Tibial artery (tissue), 4 donors: ENCODE results near the gene TMEM37.
A peak's percentile ranks its signal among the peaks of the same experiment; 100 is the strongest.

ENCODE experiments used
- DNase-seq, 2 donors: peaks; one replicate each; pipeline ENCODE4 v3.0.0-alpha.2; 2019
- H3K27ac ChIP-seq, 2 donors: fragments of 200-600 bp; sonication (generic) in 1 of 2; 1 replicate in 1 of 2; 2 replicates in 1 of 2; pipeline ENCODE4 v1.5.1; 2018 to 2019; ENCODE audit warnings: mild to moderate bottlenecking in 1 of 2
- H3K27me3 ChIP-seq, 2 donors: fragments of 200-600 bp; sonication (generic) in 1 of 2; one replicate each; pipeline versions ENCODE4 v1.5.1 to v1.6.0; 2016 to 2019
- H3K36me3 ChIP-seq, 3 donors: fragments of 200-600 bp; sonication (generic) in 2 of 3; one replicate each; pipeline ENCODE4 v1.5.1; 2016 to 2019; ENCODE audit warnings: mild to moderate bottlenecking in 2 of 3
- H3K4me1 ChIP-seq, 4 donors: fragments of 200-600 bp; sonication (generic) in 2 of 4; 1 replicate in 3 of 4; 2 replicates in 1 of 4; pipeline ENCODE4 v1.5.1; 2016 to 2019
- H3K4me3 ChIP-seq, 2 donors: fragments of 200-600 bp; sonication (generic) in 1 of 2; 1 replicate in 1 of 2; 2 replicates in 1 of 2; pipeline ENCODE4 v1.5.1; 2018 to 2019; ENCODE audit warnings: mild to moderate bottlenecking in 2 of 2
- H3K9me3 ChIP-seq, 3 donors: fragments of 200-600 bp; sonication (generic) in 1 of 3; one replicate each; pipeline ENCODE4 v1.5.1; 2016 to 2019
- intact Hi-C: fragments of 100-400 bp; cut with DNase I; formaldehyde crosslinking; loops from one replicate; pipeline ENCODE4 v1.15.0; 2023; ENCODE audit warnings: low total_unique reads
- TF ChIP-seq, protein P1 (sequence below), 2 experiments: fragments of 200-600 bp in 1 of 2; fragments of 450-650 bp in 1 of 2; IDR thresholded peaks; one replicate each; pipeline ENCODE4 v1.5.1; 2017 to 2019; ENCODE audit warnings: antibody characterized with exemption in 2 of 2, mild to moderate bottlenecking in 1 of 2, moderate library complexity in 1 of 2

TMEM37 gene

DNA sequence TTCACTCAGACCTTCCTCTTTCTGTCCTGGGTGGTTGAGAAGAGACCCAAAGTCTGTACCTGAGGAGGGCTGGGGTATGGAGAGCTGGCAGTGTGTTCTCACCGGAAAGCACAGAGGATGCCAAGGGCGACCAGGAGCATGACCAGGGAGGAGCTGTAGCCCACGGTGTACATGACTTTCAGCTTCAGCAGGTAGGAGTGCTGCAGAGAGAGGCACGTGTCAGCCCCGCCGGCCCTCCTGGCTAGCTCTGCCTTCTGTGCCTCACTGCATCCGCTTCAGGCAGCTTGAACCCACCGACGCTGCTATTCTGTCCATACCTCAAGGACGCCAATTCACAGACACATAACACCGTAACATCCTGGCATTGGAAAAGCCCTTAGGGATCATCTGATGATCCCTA, 34.0 kb downstream of the TMEM37 start:
- Histone ChIP-seq H3K36me3 (no peaks in the 10 kb centered on the region), H3K4me1 (peaks cover 0 to 27% (median 0%) of the 10 kb centered on the region in 4 donors), H3K27ac (no peak overlapping the region), H3K4me3 (no peak overlapping the region), H3K9me3 (no peaks in the 10 kb centered on the region), H3K27me3 (no peaks in the 10 kb centered on the region)
- intact Hi-C loops, result no loop called here
- TF ChIP-seq, protein P1, sequence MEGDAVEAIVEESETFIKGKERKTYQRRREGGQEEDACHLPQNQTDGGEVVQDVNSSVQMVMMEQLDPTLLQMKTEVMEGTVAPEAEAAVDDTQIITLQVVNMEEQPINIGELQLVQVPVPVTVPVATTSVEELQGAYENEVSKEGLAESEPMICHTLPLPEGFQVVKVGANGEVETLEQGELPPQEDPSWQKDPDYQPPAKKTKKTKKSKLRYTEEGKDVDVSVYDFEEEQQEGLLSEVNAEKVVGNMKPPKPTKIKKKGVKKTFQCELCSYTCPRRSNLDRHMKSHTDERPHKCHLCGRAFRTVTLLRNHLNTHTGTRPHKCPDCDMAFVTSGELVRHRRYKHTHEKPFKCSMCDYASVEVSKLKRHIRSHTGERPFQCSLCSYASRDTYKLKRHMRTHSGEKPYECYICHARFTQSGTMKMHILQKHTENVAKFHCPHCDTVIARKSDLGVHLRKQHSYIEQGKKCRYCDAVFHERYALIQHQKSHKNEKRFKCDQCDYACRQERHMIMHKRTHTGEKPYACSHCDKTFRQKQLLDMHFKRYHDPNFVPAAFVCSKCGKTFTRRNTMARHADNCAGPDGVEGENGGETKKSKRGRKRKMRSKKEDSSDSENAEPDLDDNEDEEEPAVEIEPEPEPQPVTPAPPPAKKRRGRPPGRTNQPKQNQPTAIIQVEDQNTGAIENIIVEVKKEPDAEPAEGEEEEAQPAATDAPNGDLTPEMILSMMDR (IDR thresholded peaks at IDR 0.05), result no peak
- DNase-seq, result no peak

DNA sequence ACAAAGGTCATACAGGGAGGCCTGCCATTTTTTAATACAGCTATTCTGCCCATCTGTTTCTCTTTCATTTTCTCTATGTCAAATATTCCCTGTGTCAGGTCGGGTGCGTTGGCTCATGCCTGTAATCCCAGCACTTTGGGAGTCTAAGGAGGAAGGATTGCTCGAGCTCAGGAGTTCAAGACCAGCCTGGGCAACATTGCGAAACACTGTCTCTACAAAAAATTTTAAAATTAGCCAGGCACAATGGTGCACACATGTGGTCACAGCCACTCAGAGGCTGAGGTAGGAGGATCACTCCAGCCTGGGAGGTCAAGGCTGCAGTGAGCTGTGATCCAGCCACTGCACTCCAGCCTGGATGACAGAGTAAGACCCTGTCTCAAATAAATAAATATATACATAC, 34.7 kb downstream of the TMEM37 start:
- peaks cover 0 to 27% (median 0%) of the 10 kb centered on the region in 4 donors for H3K4me1 ChIP-seq
- no peaks in the 10 kb centered on the region for H3K9me3 ChIP-seq
- intact Hi-C loops, result no loop called here
- no peaks in the 10 kb centered on the region for H3K27me3 ChIP-seq
- TF ChIP-seq, protein P1 (IDR thresholded peaks at IDR 0.05), result no peak
- H3K36me3 ChIP-seq, result no peaks in the 10 kb centered on the region
- H3K27ac ChIP-seq, result no peak overlapping the region
- no peak overlapping the region for H3K4me3 ChIP-seq
- DNase-seq, result no peak

DNA sequence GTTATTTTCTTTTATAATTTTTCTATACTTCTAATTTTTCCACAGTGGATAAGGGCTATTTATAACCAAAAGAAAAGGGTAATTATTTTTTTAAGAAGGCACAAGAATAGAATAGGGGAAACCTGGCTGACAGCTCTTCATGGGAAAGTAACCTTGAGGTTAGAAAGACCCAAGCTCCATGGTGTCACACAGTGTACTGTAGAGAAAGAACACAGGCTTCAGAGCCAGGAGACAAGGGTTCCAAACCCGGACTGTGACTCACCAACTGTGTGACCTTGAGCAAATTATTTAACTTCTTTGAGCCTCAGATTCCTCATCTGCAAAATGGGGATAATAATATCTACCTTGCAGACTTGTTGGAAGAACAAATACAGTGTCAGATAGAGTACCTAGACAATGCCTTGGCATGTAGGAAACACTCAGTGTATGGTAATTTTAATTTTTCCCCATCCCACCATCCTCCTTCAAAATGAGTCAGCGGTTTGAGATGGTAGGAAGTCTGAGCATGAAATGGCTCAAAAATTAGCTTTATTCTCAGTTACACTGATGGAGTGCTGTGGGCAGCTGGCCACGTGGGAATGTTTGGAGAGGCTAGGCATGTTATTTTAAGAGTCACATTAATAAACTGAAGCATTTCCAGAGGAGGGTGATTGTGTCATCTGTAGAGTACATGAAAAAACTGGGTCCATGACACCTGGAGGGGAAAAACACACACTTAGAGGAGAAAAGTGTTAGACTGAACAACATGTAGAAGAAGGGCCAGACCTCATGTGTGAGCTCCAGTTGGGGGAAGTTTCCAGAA, 36.7 kb downstream of the TMEM37 start:
- no peak for DNase-seq
- H3K27ac ChIP-seq, result no peak overlapping the region
- no peaks in the 10 kb centered on the region for H3K36me3 ChIP-seq
- H3K27me3 ChIP-seq, result no peaks in the 10 kb centered on the region
- TF ChIP-seq, protein P1 (IDR thresholded peaks at IDR 0.05), result no peak
- H3K4me3 ChIP-seq, result no peak overlapping the region
- H3K9me3 ChIP-seq, result no peaks in the 10 kb centered on the region
- peaks cover 0 to 27% (median 0%) of the 10 kb centered on the region in 4 donors for H3K4me1 ChIP-seq
- intact Hi-C loops, result no loop called here

DNA sequence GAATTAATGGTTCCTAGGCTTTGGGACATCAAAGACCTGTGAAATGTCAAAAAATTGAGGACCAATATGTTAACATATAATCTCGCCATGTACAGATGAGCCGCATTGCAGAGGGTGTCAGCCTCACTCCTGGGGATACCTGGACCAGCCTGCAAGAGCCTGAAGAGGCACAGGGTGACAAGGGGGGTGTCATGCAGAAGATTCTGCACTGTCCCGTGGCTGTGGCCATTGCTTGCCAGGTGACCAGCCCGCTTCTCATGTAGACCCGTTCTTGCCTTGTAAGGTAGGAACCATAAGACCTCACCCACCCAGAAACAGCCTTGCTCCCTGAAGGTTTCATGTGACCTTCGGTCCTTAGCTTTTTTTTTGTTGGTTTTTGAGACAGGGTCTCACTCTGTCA, 37.5 kb downstream of the TMEM37 start:
- H3K27me3 ChIP-seq, result no peaks in the 10 kb centered on the region
- H3K4me1 ChIP-seq, result peaks cover 0 to 27% (median 0%) of the 10 kb centered on the region in 4 donors
- no peak for DNase-seq
- intact Hi-C loops, result no loop called here
- H3K4me3 ChIP-seq, result no peak overlapping the region
- H3K27ac ChIP-seq, result peak overlapping the region in 1 of 2 donors; percentile 5
- H3K9me3 ChIP-seq, result no peaks in the 10 kb centered on the region
- H3K36me3 ChIP-seq, result no peaks in the 10 kb centered on the region
- TF ChIP-seq, protein P1 (IDR thresholded peaks at IDR 0.05), result no peak

DNA sequence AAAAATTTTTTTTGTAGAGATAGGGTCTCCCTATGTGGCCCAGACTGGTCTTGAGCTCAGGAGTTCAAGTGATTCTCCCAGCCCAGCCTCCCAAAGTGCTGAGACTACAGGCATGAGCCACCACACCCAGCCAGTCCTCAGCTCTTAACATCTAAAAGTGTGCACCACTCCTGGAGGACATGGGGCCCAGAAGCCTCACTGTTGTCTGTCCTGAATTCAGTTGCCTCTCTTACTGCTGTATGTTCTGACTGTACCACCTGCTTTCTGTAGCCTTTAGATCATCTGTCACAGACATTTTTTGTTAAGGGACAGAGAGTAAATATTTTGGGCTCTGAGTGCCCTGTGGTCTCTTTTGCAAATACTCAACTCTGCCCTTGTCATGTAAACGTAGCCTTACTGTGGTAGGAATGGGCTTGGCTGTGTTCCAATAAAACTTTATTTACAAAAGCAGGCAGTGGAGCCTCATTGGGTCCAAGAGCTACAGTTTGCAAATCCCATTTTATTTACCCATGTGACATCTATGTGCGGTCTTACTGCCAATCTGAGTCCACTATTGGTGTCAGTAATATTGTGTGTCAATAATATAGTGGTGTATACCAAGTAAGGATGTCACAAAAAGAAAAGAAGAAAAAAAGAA, 38.1 kb downstream of the TMEM37 start:
- no peak overlapping the region for H3K4me3 ChIP-seq
- TF ChIP-seq, protein P1 (IDR thresholded peaks at IDR 0.05), result no peak
- H3K27me3 ChIP-seq, result no peaks in the 10 kb centered on the region
- H3K36me3 ChIP-seq, result no peaks in the 10 kb centered on the region
- H3K4me1 ChIP-seq, result peaks cover 0 to 27% (median 0%) of the 10 kb centered on the region in 4 donors
- intact Hi-C loops, result loop anchor here (10.0 kb wide), 1 partner anchor 595 kb away; no protein-coding TSS in a partner anchor
- no peaks in the 10 kb centered on the region for H3K9me3 ChIP-seq
- DNase-seq, result no peak
- no peak overlapping the region for H3K27ac ChIP-seq
